HEK293 (cell line): ENCODE data around the gene PABPN1.

ENCODE experiments used
- CTCF ChIA-PET: fragments of 350-600 bp; formaldehyde crosslinking; extraction: SDS; loops from one replicate; lab custom pipeline; 2021; ENCODE audit warnings: antibody characterized with exemption; lab: Yijun Ruan, JAX
- POLR2A ChIA-PET: fragments of 300-600 bp; formaldehyde crosslinking; extraction: SDS; loops from one replicate; lab custom pipeline; 2020; ENCODE audit warnings: antibody characterized with exemption, inconsistent platforms; lab: Yijun Ruan, JAX
- H3K27ac ChIP-seq: fragments of 200-500 bp; sonication (Bioruptor generic); 2 replicates; pipeline ENCODE4 v1.5.1; 2014; ENCODE audit warnings: low read depth, low read length, control low read depth, inconsistent platforms; ENCODE audit errors: extremely low read depth
- H3K36me3 ChIP-seq, 2 experiments: fragments of 200-500 bp in 1 of 2; sonication (Bioruptor generic) in 1 of 2; 1 replicate in 1 of 2; 2 replicates in 1 of 2; pipeline ENCODE4 v1.5.1; 2014 to 2017; ENCODE audit warnings: inconsistent platforms in 2 of 2, low read length in 2 of 2; ENCODE audit not compliant: control insufficient read depth in 2 of 2, insufficient read depth in 1 of 2
- H3K4me1 ChIP-seq: fragments of 200-500 bp; sonication (Bioruptor generic); 2 replicates; pipeline ENCODE4 v1.5.1; 2014; ENCODE audit warnings: mild to moderate bottlenecking, low read length, inconsistent platforms; ENCODE audit not compliant: control insufficient read depth, insufficient read depth
- H3K4me3 ChIP-seq: 2 replicates; pipeline ENCODE4 v1.5.1; 2011; ENCODE audit warnings: low read depth, mild to moderate bottlenecking, control low read depth, low read length, moderate library complexity
- H3K9me3 ChIP-seq: fragments of 200-500 bp; sonication (Bioruptor generic); 2 replicates; pipeline ENCODE4 v1.5.1; 2014; ENCODE audit warnings: low read depth, low read length, inconsistent platforms; ENCODE audit not compliant: control insufficient read depth, insufficient read depth
- KLF10 ChIP-seq: fragments of 450-650 bp; IDR thresholded peaks from 2 replicates; pipeline ENCODE4 v1.5.1; 2018; ENCODE audit warnings: missing biosample characterization, mild to moderate bottlenecking, missing genetic modification characterization
- OSR2 ChIP-seq: fragments of 450-650 bp; formaldehyde crosslinking; IDR thresholded peaks from 2 replicates; pipeline ENCODE4 v1.5.1; 2016; ENCODE audit warnings: missing biosample characterization, missing genetic modification characterization
- PBX3 ChIP-seq: sonication (generic); formaldehyde crosslinking; IDR thresholded peaks from 2 replicates; pipeline ENCODE4 v1.8.1; 2022; ENCODE audit warnings: mild to moderate bottlenecking, moderate library complexity, missing genetic modification reagents
- PRDM1 ChIP-seq: fragments of 450-650 bp; formaldehyde crosslinking; IDR thresholded peaks from 2 replicates; pipeline ENCODE4; 2016; ENCODE audit warnings: missing biosample characterization, missing genetic modification characterization
- SP7 ChIP-seq: fragments of 450-650 bp; formaldehyde crosslinking; IDR thresholded peaks from 2 replicates; pipeline ENCODE4 v1.5.1; 2016; ENCODE audit warnings: missing biosample characterization, missing genetic modification characterization
- ZBTB1 ChIP-seq: fragments of 450-650 bp; formaldehyde crosslinking; IDR thresholded peaks from 2 replicates; pipeline ENCODE4 v1.5.1; 2016; ENCODE audit warnings: missing biosample characterization, missing genetic modification characterization
- ZNF140 ChIP-seq: fragments of 450-650 bp; formaldehyde crosslinking; IDR thresholded peaks from 2 replicates; pipeline ENCODE4 v1.5.1; 2016; ENCODE audit warnings: missing biosample characterization, missing genetic modification characterization
- ZNF24 ChIP-seq: fragments of 450-650 bp; formaldehyde crosslinking; IDR thresholded peaks from 2 replicates; pipeline ENCODE4 v1.5.1; 2016; ENCODE audit warnings: missing biosample characterization, missing genetic modification characterization
- ZNF324 ChIP-seq: fragments of 450-650 bp; formaldehyde crosslinking; IDR thresholded peaks from 2 replicates; pipeline ENCODE4 v1.5.1; 2016; ENCODE audit warnings: missing biosample characterization, missing genetic modification characterization
- ZNF335 ChIP-seq: fragments of 450-650 bp; formaldehyde crosslinking; conservative IDR thresholded peaks from 2 replicates; pipeline ENCODE4 v1.5.1; 2016; ENCODE audit warnings: missing biosample characterization, missing genetic modification characterization
- ZNF37A ChIP-seq: fragments of 450-650 bp; IDR thresholded peaks from 2 replicates; pipeline ENCODE4 v1.5.1; 2018; ENCODE audit warnings: missing biosample characterization, missing genetic modification characterization
- ZNF398 ChIP-seq: fragments of 450-650 bp; formaldehyde crosslinking; IDR thresholded peaks from 2 replicates; pipeline ENCODE4 v1.5.1; 2017; ENCODE audit warnings: missing biosample characterization, missing genetic modification characterization
- ZNF449 ChIP-seq: fragments of 450-650 bp; formaldehyde crosslinking; IDR thresholded peaks from 2 replicates; pipeline ENCODE4 v1.5.1; 2017; ENCODE audit warnings: missing biosample characterization, mild to moderate bottlenecking, missing genetic modification characterization, moderate library complexity
- ZNF610 ChIP-seq: fragments of 450-650 bp; formaldehyde crosslinking; IDR thresholded peaks from 2 replicates; pipeline ENCODE4 v1.5.1; 2016; ENCODE audit warnings: missing biosample characterization, missing genetic modification characterization, borderline replicate concordance
- ZNF777 ChIP-seq: fragments of 450-650 bp; formaldehyde crosslinking; IDR thresholded peaks from 2 replicates; pipeline ENCODE4 v1.5.1; 2017; ENCODE audit warnings: missing biosample characterization, missing genetic modification characterization, borderline replicate concordance

PABPN1 gene

GRCh38 chr14:23316300-23316699 lies 5.0 kb upstream of the PABPN1 start:
- Histone ChIP-seq H3K4me1 (peaks cover 7% of the 10 kb centered on the region; the same call in 1 of the 2 replicates), H3K36me3 (peaks cover 14 to 20% of the 10 kb centered on the region in 2 experiments), H3K4me3 (no peak overlapping the region), H3K9me3 (no peaks in the 10 kb centered on the region), H3K27ac (no peak overlapping the region)
- POLR2A ChIA-PET = interaction anchor here (7.9 kb wide), 1 partner anchor 12 kb away, joined by 170 read pairs; the partner anchor contains the start of genes BCL2L2 and PPP1R3E
- no peak for TF ChIP-seq PBX3 (CRISPR knock-in tag)
- TF ChIP-seq ZNF610 = no peak
- CTCF ChIA-PET = interaction anchor here (0.7 kb wide), 1 partner anchor 8 kb away, joined by 3 read pairs; no protein-coding TSS in a partner anchor

- peaks cover 15% of the 10 kb centered on the region for H3K4me1 ChIP-seq
- H3K9me3 ChIP-seq = no peaks in the 10 kb centered on the region
- POLR2A ChIA-PET = interaction anchor here (0.6 to 7.9 kb wide), 8 partner anchors 10 to 794 kb away, joined by 3 to 170 read pairs (median 8); partner anchors contain the start of genes ACIN1, BCL2L2, C14orf119 and DCAF11
- peaks cover 21 to 39% of the 10 kb centered on the region in 2 experiments for H3K36me3 ChIP-seq
- peak overlapping the region; percentile 67 for H3K27ac ChIP-seq
- peak; percentile 41; the same call in 1 of the 2 replicates for TF ChIP-seq ZNF335 (tag by site-specific recombination)
- no peak for TF ChIP-seq ZBTB1
- 0 out of 2 replicates have a peak, but pooled peaks have one; percentile 11 for TF ChIP-seq ZNF324 (tag by site-specific recombination)
- TF ChIP-seq OSR2 (tag by site-specific recombination) = no peak
- no peak for TF ChIP-seq ZNF24 (tag by site-specific recombination)
- no peak for TF ChIP-seq KLF10 (tag by site-specific recombination)
- TF ChIP-seq ZNF140 (tag by site-specific recombination) = no peak
- TF ChIP-seq ZNF777 (tag by site-specific recombination) = no peak
- TF ChIP-seq SP7 (tag by site-specific recombination) = 0 out of 2 replicates have a peak, but pooled peaks have one; percentile 43
- no peak for TF ChIP-seq ZNF37A (tag by site-specific recombination)
- TF ChIP-seq ZNF449 (tag by site-specific recombination) = peak; percentile 63; the same call in 1 of the 2 replicates
- no peak for TF ChIP-seq ZNF398 (tag by site-specific recombination)
- TF ChIP-seq PRDM1 (tag by site-specific recombination) = no peak
- peak overlapping the region; percentile 50 for H3K4me3 ChIP-seq
- CTCF ChIA-PET = interaction anchor here (0.6 to 1.7 kb wide), 7 partner anchors 14 to 252 kb away, joined by 3 to 12 read pairs (median 5); no protein-coding TSS in a partner anchor
Observed at GRCh38 chr14:23319746-23320583, 1.3 kb upstream of the PABPN1 start.
